GM19238 (cell line): ENCODE results near the gene FAM167B.

Experiments
- DNase-seq: peaks from one replicate; pipeline ENCODE4 v3.0.0; 2011; ENCODE audit warnings: low spot score; ENCODE audit not compliant: insufficient read length

Gene FAM167B

GRCh38 chr1:32223683-32224082 is 23.3 kb upstream of the FAM167B start:
- no peak for DNase-seq

DNA sequence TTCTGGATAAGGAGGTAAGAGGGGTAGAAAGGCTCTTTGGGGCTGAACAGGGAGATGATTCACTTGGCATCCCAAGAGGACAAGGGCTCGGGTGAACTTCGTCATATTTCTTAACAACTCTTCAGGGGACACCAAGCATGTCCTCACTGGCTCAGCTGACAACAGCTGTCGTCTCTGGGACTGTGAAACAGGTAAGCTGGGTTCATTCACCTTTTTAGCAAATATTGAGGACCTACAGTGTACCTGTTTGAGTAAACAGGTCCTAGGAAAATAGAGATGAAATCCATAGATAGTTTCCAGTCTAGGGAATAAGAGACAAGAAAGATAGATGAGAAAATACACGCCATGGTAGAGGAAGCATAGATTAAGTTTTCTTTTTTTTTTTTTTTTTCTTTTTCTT is 22.7 kb upstream of the FAM167B start:
- DNase-seq, result no peak

- no peak for DNase-seq
Observed at GRCh38 chr1:32228771-32229170, 18.3 kb upstream of the FAM167B start.

DNA sequence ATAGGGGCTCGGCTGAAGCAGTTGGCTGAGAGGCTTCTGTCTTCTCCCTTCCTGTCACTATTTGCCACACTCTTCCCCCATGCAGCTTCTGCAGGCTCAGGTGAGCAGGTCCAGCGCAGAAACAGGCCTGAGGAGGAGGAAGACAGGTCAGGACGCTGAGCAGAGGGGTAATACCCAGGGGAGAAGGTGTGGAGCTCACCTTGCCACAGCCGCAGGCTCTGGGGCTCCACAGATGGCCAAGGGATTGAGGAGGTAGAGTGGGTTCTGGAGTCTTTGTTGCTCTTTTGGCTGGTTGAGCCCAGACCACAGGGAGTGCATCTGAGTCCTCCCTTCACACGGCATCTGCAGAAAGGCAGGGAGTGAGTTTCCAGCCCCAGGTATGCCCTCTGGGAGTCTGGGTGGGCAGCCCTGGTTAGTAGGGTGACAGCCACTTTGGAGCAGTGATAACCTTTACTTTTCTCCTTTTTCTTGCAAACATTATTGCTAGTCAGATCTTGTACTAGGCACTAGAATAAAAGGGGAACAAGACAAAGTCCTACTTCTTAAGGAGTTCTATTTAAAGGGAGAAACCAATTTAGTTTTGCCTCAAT is 15.1 kb upstream of the FAM167B start:
- DNase-seq, result no peak

GRCh38 chr1:32232558-32233304 is 14.3 kb upstream of the FAM167B start:
- DNase-seq, result no peak

GRCh38 chr1:32234792-32235191 is 12.2 kb upstream of the FAM167B start:
- DNase-seq, result no peak

DNA sequence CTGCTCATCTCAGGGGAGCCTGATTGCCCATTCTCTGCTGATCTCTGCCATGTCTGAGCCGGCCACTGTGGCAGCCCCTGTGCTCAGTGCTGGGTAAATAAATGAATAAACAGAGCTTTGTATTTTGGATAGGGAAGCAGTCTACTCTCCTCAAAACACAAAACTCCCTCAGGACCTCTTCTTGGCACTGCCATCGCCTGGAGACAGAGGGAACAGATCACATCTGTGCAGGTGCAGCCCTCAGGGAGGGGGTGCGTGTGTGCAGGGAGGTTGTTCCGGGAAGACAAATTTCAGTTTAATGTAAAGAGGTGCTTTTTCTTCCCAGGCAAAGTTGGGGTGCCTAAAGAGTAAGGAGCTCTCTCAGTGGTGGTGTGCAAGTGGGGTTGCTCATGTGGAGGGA is 7.7 kb upstream of the FAM167B start:
- DNase-seq, result no peak

GRCh38 chr1:32239790-32240139 is 7.3 kb upstream of the FAM167B start:
- DNase-seq, result no peak

DNA sequence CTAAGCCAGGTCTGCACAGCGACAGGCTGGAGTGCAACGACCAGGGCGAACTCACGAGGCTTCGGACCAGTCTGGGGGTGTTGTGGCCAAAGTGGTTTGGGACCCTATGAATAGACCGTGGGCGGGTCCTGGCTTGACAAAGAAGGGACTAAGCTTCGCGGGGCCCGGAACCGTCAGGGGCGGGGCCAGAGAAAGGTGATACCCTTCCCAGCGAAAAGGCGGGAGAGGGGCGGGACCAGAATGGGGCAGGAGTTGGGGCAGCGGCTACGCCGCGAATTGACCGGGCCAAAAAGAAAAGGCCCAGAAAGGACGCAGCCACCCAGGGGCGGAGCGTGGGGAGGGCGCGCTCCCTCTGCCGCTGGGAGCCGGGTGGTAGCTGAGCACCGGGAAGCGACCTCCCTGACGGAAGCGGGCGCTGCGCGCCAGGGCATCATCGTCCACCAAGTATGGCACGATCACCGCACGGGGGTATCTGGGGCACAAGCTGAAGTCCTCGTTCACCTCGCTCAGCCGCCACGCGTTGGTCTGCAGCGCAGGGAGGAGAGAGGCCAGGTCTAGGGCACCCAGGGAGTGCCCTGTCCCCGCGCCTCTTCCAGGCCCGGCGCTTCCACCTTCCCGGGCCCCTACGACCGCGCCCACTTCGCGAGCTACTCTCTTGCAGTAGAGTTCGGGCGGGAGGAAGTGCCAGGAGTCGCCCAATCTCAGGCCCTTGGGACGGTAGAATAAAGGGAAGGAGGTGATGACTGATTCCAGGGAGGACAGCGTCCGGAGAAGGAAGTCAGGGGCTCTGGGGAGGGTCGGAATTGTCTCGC is 6.7 kb upstream of the FAM167B start:
- peak; percentile 31 for DNase-seq

- peak; percentile 51 for DNase-seq
Observed at GRCh38 chr1:32241001-32241763, 5.8 kb upstream of the FAM167B start.

- DNase-seq, result no peak
Observed at GRCh38 chr1:32242341-32242851, 4.6 kb upstream of the FAM167B start.

DNA sequence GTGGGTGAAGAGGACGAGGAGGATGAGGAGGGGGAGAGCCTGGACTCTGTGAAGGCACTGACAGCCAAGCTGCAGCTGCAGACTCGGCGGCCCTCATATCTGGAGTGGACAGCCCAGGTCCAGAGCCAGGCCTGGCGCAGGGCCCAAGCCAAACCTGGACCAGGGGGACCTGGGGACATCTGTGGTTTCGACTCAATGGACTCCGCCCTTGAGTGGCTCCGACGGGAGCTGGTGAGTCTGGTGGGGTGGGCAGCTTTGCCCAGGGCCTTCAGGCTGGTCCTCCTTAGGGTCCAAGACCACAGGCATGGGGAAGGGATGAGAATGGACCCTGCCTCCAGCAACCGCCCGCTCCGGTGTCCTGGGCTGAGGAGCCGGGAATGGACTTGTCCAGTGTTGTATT is 430 bp downstream of the FAM167B start:
- no peak for DNase-seq

DNA sequence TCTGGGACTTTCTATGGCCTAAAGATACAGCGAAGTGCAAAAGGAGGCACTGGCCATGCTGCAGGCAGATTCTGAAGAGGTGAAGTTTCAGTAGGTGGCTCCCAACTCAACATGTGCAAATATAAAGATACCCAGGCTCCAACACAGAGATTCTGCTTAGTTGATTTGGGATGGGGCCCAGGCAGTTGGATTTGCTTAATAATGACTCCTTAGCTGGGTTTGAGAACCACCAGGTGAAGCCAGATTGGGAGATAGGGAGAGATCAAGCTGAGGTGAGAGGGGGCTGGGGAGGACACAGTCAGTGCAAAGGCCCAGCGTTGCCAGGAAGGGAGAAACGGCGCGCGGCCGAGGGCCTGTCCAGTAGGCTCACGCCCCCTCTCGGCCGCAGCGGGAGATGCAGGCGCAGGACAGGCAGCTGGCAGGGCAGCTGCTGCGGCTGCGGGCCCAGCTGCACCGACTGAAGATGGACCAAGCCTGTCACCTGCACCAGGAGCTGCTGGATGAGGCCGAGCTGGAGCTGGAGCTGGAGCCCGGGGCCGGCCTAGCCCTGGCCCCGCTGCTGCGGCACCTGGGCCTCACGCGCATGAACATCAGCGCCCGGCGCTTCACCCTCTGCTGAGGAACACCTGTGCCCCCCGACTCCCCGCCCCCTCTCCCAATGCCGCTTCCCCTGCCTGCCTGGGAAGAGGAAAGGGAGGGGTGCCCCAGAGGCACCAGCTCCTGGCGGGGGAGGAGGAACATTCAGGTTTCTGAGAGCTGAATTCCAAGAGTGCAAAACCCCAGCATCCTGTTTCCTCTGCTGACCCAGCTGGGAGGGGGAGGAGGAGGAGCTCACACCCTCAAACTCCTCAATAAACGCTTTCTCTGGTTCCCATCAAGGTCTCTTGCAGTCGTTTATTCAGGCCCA is 1.2 kb downstream of the FAM167B start:
- DNase-seq, result peak; percentile 71

DNA sequence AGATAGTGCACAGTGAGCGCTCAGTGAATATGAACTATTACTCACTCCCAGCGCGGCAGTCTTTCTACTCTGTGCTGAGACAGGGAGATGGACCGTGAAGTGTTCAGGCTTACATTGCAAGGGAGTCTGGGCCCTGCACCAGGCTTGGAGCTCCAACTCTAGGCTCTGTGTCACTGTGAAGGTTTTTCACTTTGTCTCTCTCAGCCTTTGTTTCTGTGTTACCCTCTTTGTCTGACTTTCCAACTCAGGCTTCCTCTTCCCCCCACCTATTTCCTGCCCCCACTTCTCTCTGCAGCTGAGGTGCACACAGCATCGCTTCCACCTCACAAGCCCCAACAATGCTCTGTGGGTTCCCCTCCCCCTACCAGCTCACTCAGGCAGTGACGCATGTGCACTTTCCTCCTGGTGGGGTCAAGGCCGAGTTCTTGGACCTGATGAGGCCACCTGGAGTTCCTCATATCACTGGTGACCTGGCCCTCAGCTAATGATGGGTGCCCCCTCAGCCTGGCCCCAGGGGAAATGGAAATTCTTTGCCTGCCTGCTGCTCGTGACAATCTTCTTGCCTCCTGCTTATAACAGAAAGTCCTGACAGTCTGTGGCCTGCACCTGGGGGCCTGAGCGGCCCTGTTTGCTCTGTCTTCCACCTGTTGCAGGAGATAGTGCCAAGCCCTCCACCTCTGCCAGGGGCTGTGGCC is 3.0 kb downstream of the FAM167B start:
- peak; percentile 79 for DNase-seq

DNA sequence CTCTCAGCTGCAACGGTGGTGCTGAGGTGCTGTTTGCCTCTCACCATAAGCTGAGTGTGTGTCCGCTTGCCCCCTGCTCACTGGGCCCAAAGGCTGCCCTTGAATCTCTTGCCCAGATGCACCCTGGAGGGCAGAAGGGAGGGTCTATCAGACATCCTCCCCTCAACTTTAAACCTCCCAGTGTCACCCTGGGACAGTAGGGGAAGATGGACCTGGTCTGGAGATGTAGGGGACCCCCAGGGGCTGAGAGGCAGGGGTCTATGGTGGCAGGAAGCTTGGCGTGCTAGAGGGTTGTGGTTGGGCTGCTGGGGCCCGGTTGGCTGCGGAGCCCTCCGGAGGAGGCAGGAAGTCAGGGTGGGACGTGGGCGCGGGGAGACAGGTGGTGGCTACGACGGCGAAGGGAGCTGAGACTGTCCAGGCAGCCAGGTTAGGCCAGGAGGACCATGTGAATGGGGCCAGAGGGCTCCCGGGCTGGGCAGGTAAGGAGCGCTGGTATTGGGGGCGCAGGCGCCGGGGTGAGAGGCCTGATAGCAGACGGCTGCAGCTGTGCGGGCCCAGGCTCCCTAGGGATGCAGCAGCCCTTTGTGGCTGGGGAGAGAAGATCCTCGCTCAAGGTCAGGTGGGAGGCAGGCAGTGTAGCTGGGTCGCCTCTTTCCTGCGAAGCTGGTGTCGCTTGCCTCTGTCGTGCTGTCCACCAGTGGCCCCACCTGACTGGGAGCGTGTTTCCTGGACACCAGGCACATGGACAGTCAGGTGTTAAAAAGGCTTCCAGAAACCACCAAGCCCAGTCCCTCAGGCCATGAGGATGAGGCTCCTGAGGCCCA is 4.1 kb downstream of the FAM167B start, which contains the start of gene LCK:
Gene LCK, plus strand, starts transcription at position 373 of the 824 bp plus-strand sequence. CDS start 23,065 bp downstream, outside the sequence.
- no peak for DNase-seq

GRCh38 chr1:32255072-32256071 is 8.3 kb downstream of the FAM167B start:
- DNase-seq, result no peak

- DNase-seq, result no peak
Observed at GRCh38 chr1:32256473-32257226, 9.6 kb downstream of the FAM167B start.
